HCT116 (cell line): Measurements from ENCODE around the gene CACNA1A. TPM values are rescaled to one million over a fixed set of nuclear protein-coding genes. Genes with fewer than 3 reads are reported as not detected.

Experiments
- ATAC-seq: fragments of 200-7000 bp; cut with Tn5 transposase; 2 replicates; pipeline ENCODE4 v1.9.1; 2020; ENCODE audit warnings: mild to moderate bottlenecking, moderate library complexity
- BruUV-seq: library from RNA; stranded (reverse); fragments of 400-500 nt; replicated peaks from 2 replicates; lab custom pipeline; 2021; lab: Mats Ljungman, UMichigan
- CTCF ChIA-PET: fragments of 300-600 bp; sonication (Branson Sonifier 250); formaldehyde crosslinking; loops from one replicate; lab custom pipeline; 2021; ENCODE audit warnings: antibody characterized with exemption; lab: Charles Lee
- POLR2A ChIA-PET: fragments of 300-600, 350-600 bp; sonication (Branson Sonifier 250); formaldehyde crosslinking; loops from one replicate; lab custom pipeline; 2021; ENCODE audit warnings: antibody characterized with exemption; lab: Charles Lee
- RAD21 ChIA-PET, 2 experiments: fragments of 300-600 bp; sonication (Branson Sonifier 250); formaldehyde crosslinking; loops; one replicate each; lab custom pipeline; 2023; ENCODE audit warnings: low total read pairs in 2 of 2; ENCODE audit not compliant: uncharacterized antibody in 2 of 2, unreplicated experiment in 2 of 2, low non-redundant PET in 1 of 2; lab: Charles Lee
- DNase-seq: peaks from one replicate; pipeline ENCODE4 v3.0.0-alpha.2; 2010; ENCODE audit warnings: low read depth, low spot score
- H2AFZ ChIP-seq: fragments of 200-600 bp; shearing (Covaris generic), sonication (generic); 2 replicates; pipeline ENCODE4 v1.6.1; 2017; ENCODE audit warnings: low read depth, mixed run types, mixed read lengths, antibody characterized with exemption, low read length; ENCODE audit not compliant: poor library complexity, severe bottlenecking
- H3K27ac ChIP-seq: 2 replicates; pipeline ENCODE4 v1.5.1; 2012; ENCODE audit warnings: low read depth, low read length
- H3K27me3 ChIP-seq: fragments of 200-600 bp; sonication (generic); 2 replicates; pipeline ENCODE4 v1.6.1; 2016; ENCODE audit warnings: mixed run types, low read length, mixed read lengths; ENCODE audit not compliant: insufficient read depth
- H3K36me3 ChIP-seq, 2 experiments: fragments of 200-500 bp in 1 of 2; fragments of 200-600 bp in 1 of 2; sonication (Bioruptor generic) in 1 of 2; sonication (generic) in 1 of 2; 2 replicates each; pipeline versions ENCODE4 v1.5.1 to v1.6.1; 2014 to 2016; ENCODE audit warnings: low read length in 2 of 2, inconsistent platforms in 1 of 2, mixed read lengths in 1 of 2, mixed run types in 1 of 2; ENCODE audit not compliant: insufficient read depth in 2 of 2, control insufficient read depth in 1 of 2
- H3K4me1 ChIP-seq, 2 experiments: fragments of 200-600 bp in 1 of 2; sonication (generic) in 1 of 2; 2 replicates each; pipeline versions ENCODE4 v1.5.1 to v1.6.1; 2012 to 2017; ENCODE audit warnings: low read length in 2 of 2, inconsistent platforms in 1 of 2, mild to moderate bottlenecking in 1 of 2, mixed read lengths in 1 of 2, mixed run types in 1 of 2, moderate library complexity in 1 of 2; ENCODE audit not compliant: insufficient read depth in 2 of 2, control insufficient read depth in 1 of 2
- H3K4me2 ChIP-seq: fragments of 200-600 bp; sonication (generic); 2 replicates; pipeline ENCODE4 v1.6.1; 2017; ENCODE audit warnings: mixed run types, low read length, mixed read lengths
- H3K4me3 ChIP-seq, 2 experiments: fragments of 200-600 bp in 1 of 2; sonication (generic) in 1 of 2; replicated peaks in 1 of 2; 2 replicates each; pipeline ENCODE4 v1.5.1; 2011 to 2016; ENCODE audit warnings: low read length in 2 of 2, control low read depth in 1 of 2, low read depth in 1 of 2, mild to moderate bottlenecking in 1 of 2, mixed read lengths in 1 of 2, mixed run types in 1 of 2
- H3K79me2 ChIP-seq: fragments of 200-600 bp; sonication (generic); 2 replicates; pipeline ENCODE4 v1.6.1; 2017; ENCODE audit warnings: mild to moderate bottlenecking, mixed run types, low read length, moderate library complexity, mixed read lengths; ENCODE audit not compliant: insufficient read depth
- H3K9ac ChIP-seq: fragments of 200-600 bp; sonication (generic); 2 replicates; pipeline ENCODE4 v1.6.1; 2016; ENCODE audit warnings: low read length, mixed read lengths
- H3K9me2 ChIP-seq: fragments of 200-600 bp; sonication (generic), shearing (Covaris generic); 2 replicates; pipeline ENCODE4 v1.6.1; 2017; ENCODE audit warnings: mixed run types, mild to moderate bottlenecking, moderate library complexity; ENCODE audit not compliant: insufficient read depth
- H3K9me3 ChIP-seq, 2 experiments: fragments of 200-500 bp in 1 of 2; fragments of 200-600 bp in 1 of 2; sonication (Bioruptor generic) in 1 of 2; sonication (generic) in 1 of 2; 2 replicates each; pipeline ENCODE4 v1.6.1; 2014 to 2017; ENCODE audit warnings: low read length in 2 of 2, mixed read lengths in 2 of 2, inconsistent platforms in 1 of 2, low read depth in 1 of 2, mild to moderate bottlenecking in 1 of 2, mixed run types in 1 of 2, moderate library complexity in 1 of 2; ENCODE audit not compliant: control insufficient read depth in 1 of 2, insufficient read depth in 1 of 2
- H4K20me1 ChIP-seq: fragments of 200-600 bp; sonication (generic), shearing (Covaris generic); 2 replicates; pipeline ENCODE4 v1.6.1; 2017; ENCODE audit warnings: mixed run types, mild to moderate bottlenecking, moderate library complexity; ENCODE audit not compliant: insufficient read depth
- CBX3 ChIP-seq: IDR thresholded peaks from 2 replicates; pipeline ENCODE4 v1.6.1; 2012; ENCODE audit warnings: low read depth
- EGR1 ChIP-seq: IDR thresholded peaks from 2 replicates; pipeline ENCODE4 v1.6.1; 2012; ENCODE audit warnings: low read depth
- EZH2 ChIP-seq: fragments of 200-600 bp; sonication (generic); IDR thresholded peaks from 2 replicates; pipeline ENCODE4 v1.6.1; 2017; ENCODE audit warnings: antibody characterized with exemption, mixed run types
- MAX ChIP-seq: IDR thresholded peaks from 2 replicates; pipeline ENCODE4 v1.6.1; 2012
- TCF7L2 ChIP-seq: IDR thresholded peaks from 2 replicates; pipeline ENCODE4 v1.7.0; 2011; ENCODE audit warnings: borderline replicate concordance, inconsistent platforms; ENCODE audit not compliant: insufficient read depth, insufficient read length; ENCODE audit errors: extremely low read depth
- YY1 ChIP-seq: IDR thresholded peaks from 2 replicates; pipeline ENCODE4 v1.6.1; 2011; ENCODE audit warnings: low read length, low read depth, moderate library complexity, mild to moderate bottlenecking; ENCODE audit not compliant: insufficient replicate concordance; ENCODE audit errors: extremely low read depth
- intact Hi-C: fragments of 100-400 bp; cut with micrococcal nuclease; formaldehyde crosslinking; loops from 2 replicates; pipeline ENCODE4 v1.10.0; 2022
- total RNA-seq: library from RNA; stranded (reverse); gene quantifications from one replicate; pipeline ENCODE4 v1.2.1, GENCODE V29; 2021; ENCODE audit not compliant: unreplicated experiment
- TF ChIP-seq, protein P1 (sequence below): IDR thresholded peaks from 2 replicates; pipeline ENCODE4 v1.6.1; 2012; ENCODE audit warnings: low read depth
- TF ChIP-seq, protein P2 (sequence below): IDR thresholded peaks from 2 replicates; pipeline ENCODE4 v1.6.1; 2011; ENCODE audit warnings: mild to moderate bottlenecking, low read length, moderate library complexity; ENCODE audit not compliant: insufficient replicate concordance; ENCODE audit errors: extremely low read depth

The CACNA1A gene
- total RNA-seq, 1 experiment from 2014 or later, result 7.5 TPM

- Histone ChIP-seq H3K27me3 (no peaks in the 10 kb centered on the region; the same call in 1 of the 2 replicates), H3K9me3 (peaks cover 4 to 5% of the 10 kb centered on the region in 2 experiments; a peak in 2 of 4 replicates), H3K4me1 (peaks cover 0 to 6% of the 10 kb centered on the region in 2 experiments; a peak in 1 of 4 replicates), H3K27ac (no peak overlapping the region), H3K36me3 (no peaks in the 10 kb centered on the region), H3K4me2 (no peak overlapping the region), H4K20me1 (no peaks in the 10 kb centered on the region), H3K79me2 (no peaks in the 10 kb centered on the region), H3K9ac (no peak overlapping the region), H2AFZ (no peak overlapping the region), H3K9me2 (no peaks in the 10 kb centered on the region), H3K4me3 (no peak overlapping the region)
- RAD21 ChIA-PET, result no interaction called here
- POLR2A ChIA-PET, result no interaction called here
- DNase-seq (no peak), ATAC-seq (no peak)
- intact Hi-C loops, result no loop called here
- BruUV-seq, result no TSS peak
- TF ChIP-seq TCF7L2, result no peak
- no peak for TF ChIP-seq EZH2
- no peak for TF ChIP-seq EGR1
- no peak for TF ChIP-seq YY1
- no peak for TF ChIP-seq MAX
- TF ChIP-seq, protein P1, sequence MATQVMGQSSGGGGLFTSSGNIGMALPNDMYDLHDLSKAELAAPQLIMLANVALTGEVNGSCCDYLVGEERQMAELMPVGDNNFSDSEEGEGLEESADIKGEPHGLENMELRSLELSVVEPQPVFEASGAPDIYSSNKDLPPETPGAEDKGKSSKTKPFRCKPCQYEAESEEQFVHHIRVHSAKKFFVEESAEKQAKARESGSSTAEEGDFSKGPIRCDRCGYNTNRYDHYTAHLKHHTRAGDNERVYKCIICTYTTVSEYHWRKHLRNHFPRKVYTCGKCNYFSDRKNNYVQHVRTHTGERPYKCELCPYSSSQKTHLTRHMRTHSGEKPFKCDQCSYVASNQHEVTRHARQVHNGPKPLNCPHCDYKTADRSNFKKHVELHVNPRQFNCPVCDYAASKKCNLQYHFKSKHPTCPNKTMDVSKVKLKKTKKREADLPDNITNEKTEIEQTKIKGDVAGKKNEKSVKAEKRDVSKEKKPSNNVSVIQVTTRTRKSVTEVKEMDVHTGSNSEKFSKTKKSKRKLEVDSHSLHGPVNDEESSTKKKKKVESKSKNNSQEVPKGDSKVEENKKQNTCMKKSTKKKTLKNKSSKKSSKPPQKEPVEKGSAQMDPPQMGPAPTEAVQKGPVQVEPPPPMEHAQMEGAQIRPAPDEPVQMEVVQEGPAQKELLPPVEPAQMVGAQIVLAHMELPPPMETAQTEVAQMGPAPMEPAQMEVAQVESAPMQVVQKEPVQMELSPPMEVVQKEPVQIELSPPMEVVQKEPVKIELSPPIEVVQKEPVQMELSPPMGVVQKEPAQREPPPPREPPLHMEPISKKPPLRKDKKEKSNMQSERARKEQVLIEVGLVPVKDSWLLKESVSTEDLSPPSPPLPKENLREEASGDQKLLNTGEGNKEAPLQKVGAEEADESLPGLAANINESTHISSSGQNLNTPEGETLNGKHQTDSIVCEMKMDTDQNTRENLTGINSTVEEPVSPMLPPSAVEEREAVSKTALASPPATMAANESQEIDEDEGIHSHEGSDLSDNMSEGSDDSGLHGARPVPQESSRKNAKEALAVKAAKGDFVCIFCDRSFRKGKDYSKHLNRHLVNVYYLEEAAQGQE, result no peak
- no peak for TF ChIP-seq CBX3
- TF ChIP-seq, protein P2, sequence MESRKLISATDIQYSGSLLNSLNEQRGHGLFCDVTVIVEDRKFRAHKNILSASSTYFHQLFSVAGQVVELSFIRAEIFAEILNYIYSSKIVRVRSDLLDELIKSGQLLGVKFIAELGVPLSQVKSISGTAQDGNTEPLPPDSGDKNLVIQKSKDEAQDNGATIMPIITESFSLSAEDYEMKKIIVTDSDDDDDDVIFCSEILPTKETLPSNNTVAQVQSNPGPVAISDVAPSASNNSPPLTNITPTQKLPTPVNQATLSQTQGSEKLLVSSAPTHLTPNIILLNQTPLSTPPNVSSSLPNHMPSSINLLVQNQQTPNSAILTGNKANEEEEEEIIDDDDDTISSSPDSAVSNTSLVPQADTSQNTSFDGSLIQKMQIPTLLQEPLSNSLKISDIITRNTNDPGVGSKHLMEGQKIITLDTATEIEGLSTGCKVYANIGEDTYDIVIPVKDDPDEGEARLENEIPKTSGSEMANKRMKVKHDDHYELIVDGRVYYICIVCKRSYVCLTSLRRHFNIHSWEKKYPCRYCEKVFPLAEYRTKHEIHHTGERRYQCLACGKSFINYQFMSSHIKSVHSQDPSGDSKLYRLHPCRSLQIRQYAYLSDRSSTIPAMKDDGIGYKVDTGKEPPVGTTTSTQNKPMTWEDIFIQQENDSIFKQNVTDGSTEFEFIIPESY, result no peak
- CTCF ChIA-PET, result interaction anchor here (3.1 kb wide), 1 partner anchor 212 kb away, joined by 17 read pairs; no protein-coding TSS in a partner anchor
Observed at GRCh38 chr19:13363245-13363644, 143.0 kb downstream of the CACNA1A start.
